Osteoblast (primary cell): Measurements from ENCODE around the gene TOM1L2. TPM values are rescaled to one million over a fixed set of nuclear protein-coding genes. Genes with fewer than 3 reads are reported as not detected.

Experiments
- DNase-seq: peaks from one replicate; pipeline ENCODE4 v3.0.0; 2011; ENCODE audit warnings: low spot score, mixed read lengths; ENCODE audit not compliant: insufficient read length; ENCODE audit errors: missing footprints
- H2AFZ ChIP-seq: 2 replicates; pipeline ENCODE4 v1.6.0; 2011; ENCODE audit warnings: mild to moderate bottlenecking, low read length
- H3K27ac ChIP-seq: 2 replicates; pipeline ENCODE4 v1.5.1; 2011; ENCODE audit warnings: mild to moderate bottlenecking, low read depth, low read length, moderate library complexity
- H3K27me3 ChIP-seq: 2 replicates; pipeline ENCODE4 v1.6.0; 2012; ENCODE audit warnings: mild to moderate bottlenecking, control low read depth, inconsistent platforms, low read length, moderate library complexity; ENCODE audit not compliant: insufficient read depth
- H3K36me3 ChIP-seq: 2 replicates; pipeline ENCODE4 v1.5.1; 2011; ENCODE audit warnings: mild to moderate bottlenecking, low read length, control low read depth, moderate library complexity; ENCODE audit not compliant: insufficient read depth
- H3K4me1 ChIP-seq: 2 replicates; pipeline ENCODE4 v1.5.1; 2011; ENCODE audit warnings: mild to moderate bottlenecking, low read length, control low read depth, moderate library complexity; ENCODE audit not compliant: insufficient read depth
- H3K4me2 ChIP-seq: 2 replicates; pipeline ENCODE4 v1.6.0; 2011; ENCODE audit warnings: mild to moderate bottlenecking, low read length; ENCODE audit not compliant: insufficient read depth
- H3K4me3 ChIP-seq: fragments of 200-600 bp; sonication (generic); 3 replicates; pipeline ENCODE4 v1.5.1; 2012; ENCODE audit warnings: mild to moderate bottlenecking, low read length, inconsistent platforms; ENCODE audit not compliant: insufficient read depth
- H3K79me2 ChIP-seq: 2 replicates; pipeline ENCODE4 v1.6.0; 2012; ENCODE audit warnings: mild to moderate bottlenecking, low read length, control low read depth, inconsistent platforms; ENCODE audit not compliant: insufficient read depth
- H3K9me3 ChIP-seq: 2 replicates; pipeline ENCODE4 v1.5.1; 2011; ENCODE audit warnings: low read depth, low read length, control low read depth
- H4K20me1 ChIP-seq: 2 replicates; pipeline ENCODE4 v1.6.0; 2012; ENCODE audit warnings: mild to moderate bottlenecking, low read length, control low read depth; ENCODE audit not compliant: insufficient read depth
- CTCF ChIP-seq: IDR thresholded peaks from 2 replicates; pipeline ENCODE4 v1.5.1; 2011; ENCODE audit warnings: mild to moderate bottlenecking, low read depth, low read length, moderate library complexity; ENCODE audit errors: extremely low read depth
- total RNA-seq: library from RNA; depleted of rRNA; stranded (reverse); fragments of >200 nt; gene quantifications from 2 replicates; pipeline ENCODE4 v1.2.3, GENCODE V29; 2012

TOM1L2 gene
- total RNA-seq, 1 donor = 38.7 TPM

GRCh38 chr17:17823433-17824118 lies 148.6 kb downstream of the TOM1L2 start:
- H3K36me3 ChIP-seq = peaks cover 11% of the 10 kb centered on the region
- peak overlapping the region; percentile 73 for H3K4me2 ChIP-seq
- TF ChIP-seq CTCF = no peak
- no peaks in the 10 kb centered on the region for H3K9me3 ChIP-seq
- no peak overlapping the region for H2AFZ ChIP-seq
- peak overlapping the region; percentile 69 for H3K4me3 ChIP-seq
- peak; percentile 100 for DNase-seq
- peak overlapping the region; percentile 46 for H3K27ac ChIP-seq
- H3K79me2 ChIP-seq = peaks cover 49% of the 10 kb centered on the region
- no peaks in the 10 kb centered on the region for H3K27me3 ChIP-seq
- peaks cover 74% of the 10 kb centered on the region for H4K20me1 ChIP-seq
- peaks cover 39% of the 10 kb centered on the region for H3K4me1 ChIP-seq

GRCh38 chr17:17822616-17823015 lies 149.6 kb downstream of the TOM1L2 start:
- Histone ChIP-seq H3K79me2 (peaks cover 44% of the 10 kb centered on the region), H3K27ac (no peak overlapping the region), H3K36me3 (peaks cover 19% of the 10 kb centered on the region), H2AFZ (no peak overlapping the region), H4K20me1 (peaks cover 72% of the 10 kb centered on the region), H3K27me3 (no peaks in the 10 kb centered on the region), H3K4me2 (peak overlapping the region; percentile 73), H3K4me3 (no peak overlapping the region), H3K4me1 (peaks cover 39% of the 10 kb centered on the region), H3K9me3 (no peaks in the 10 kb centered on the region)
- TF ChIP-seq CTCF = no peak
- no peak for DNase-seq

- Histone ChIP-seq H3K27me3 (no peaks in the 10 kb centered on the region), H3K9me3 (no peaks in the 10 kb centered on the region), H3K27ac (no peak overlapping the region), H2AFZ (no peak overlapping the region), H4K20me1 (peaks cover 72% of the 10 kb centered on the region), H3K36me3 (peaks cover 23% of the 10 kb centered on the region), H3K4me1 (peaks cover 39% of the 10 kb centered on the region), H3K4me2 (peak overlapping the region; percentile 32), H3K4me3 (no peak overlapping the region), H3K79me2 (peaks cover 44% of the 10 kb centered on the region)
- no peak for TF ChIP-seq CTCF
- peak; percentile 98 for DNase-seq
These were observed 150.0 kb downstream of the TOM1L2 start for GRCh38 chr17:17822189-17822588.

GRCh38 chr17:17820463-17821158 lies 151.6 kb downstream of the TOM1L2 start:
- Histone ChIP-seq H3K36me3 (peaks cover 25% of the 10 kb centered on the region), H2AFZ (no peak overlapping the region), H3K79me2 (peaks cover 39% of the 10 kb centered on the region), H3K27ac (no peak overlapping the region), H3K4me1 (peaks cover 39% of the 10 kb centered on the region), H3K27me3 (no peaks in the 10 kb centered on the region), H3K4me3 (no peak overlapping the region), H3K9me3 (no peaks in the 10 kb centered on the region), H3K4me2 (no peak overlapping the region), H4K20me1 (peaks cover 60% of the 10 kb centered on the region)
- TF ChIP-seq CTCF = no peak
- no peak for DNase-seq
